ENCODE data around the gene EEFSEC. TPM values are rescaled to one million over a fixed set of nuclear protein-coding genes. Genes with fewer than 3 reads are reported as not detected.

EEFSEC gene
- total RNA-seq, 2 experiments from 2014 or later = 19.2 to 19.6 TPM

GRCh38 chr3:128195369-128195768 lies 42.1 kb downstream of the EEFSEC start:
- Mint-ChIP-seq H3K27ac (no peak overlapping the region), H3K4me3 (no peak overlapping the region), H3K4me1 (ENCODE audit: low read depth) (peaks cover 7% of the 10 kb centered on the region), H3K36me3 (ENCODE audit: low read depth) (no peaks in the 10 kb centered on the region), H3K9me3 (no peaks in the 10 kb centered on the region), H3K27me3 (no peaks in the 10 kb centered on the region)
- POLR2A ChIA-PET = no interaction called here
- no peak for ATAC-seq
- no peak for TF ChIP-seq CTCF (IDR thresholded peaks at IDR 0.05)
- CTCF ChIA-PET = no interaction called here
- intact Hi-C loops (cut with micrococcal nuclease) = no loop called here
- no peak for DNase-seq

DNA sequence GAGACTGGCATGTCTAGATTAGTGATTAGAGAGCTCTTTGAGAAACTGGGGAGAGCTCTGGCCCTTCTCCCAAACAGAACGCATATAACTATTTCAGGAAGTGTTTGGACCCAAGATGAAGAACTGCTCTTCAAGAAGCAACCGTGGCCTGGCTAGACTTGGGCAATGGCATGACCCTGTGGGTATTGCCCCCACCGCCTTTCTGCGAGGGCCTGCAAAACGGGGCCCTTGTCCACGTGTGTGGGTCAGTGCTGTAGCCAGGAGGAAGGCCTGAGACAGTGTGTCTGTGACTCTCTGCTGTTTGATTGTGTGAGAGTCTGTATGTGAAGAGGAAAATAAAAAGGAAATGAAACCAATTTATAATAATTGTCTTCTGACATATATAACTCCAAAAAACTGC lies 42.5 kb downstream of the EEFSEC start:
- POLR2A ChIA-PET = no interaction called here
- Mint-ChIP-seq H3K4me1 (ENCODE audit: low read depth) (peaks cover 10% of the 10 kb centered on the region), H3K27me3 (no peaks in the 10 kb centered on the region), H3K4me3 (no peak overlapping the region), H3K9me3 (no peaks in the 10 kb centered on the region), H3K36me3 (ENCODE audit: low read depth) (peaks cover 3% of the 10 kb centered on the region), H3K27ac (no peak overlapping the region)
- ATAC-seq = no peak
- CTCF ChIA-PET = no interaction called here
- intact Hi-C loops (cut with micrococcal nuclease) = no loop called here
- no peak for TF ChIP-seq CTCF (IDR thresholded peaks at IDR 0.05)
- DNase-seq = no peak

- CTCF ChIA-PET = no interaction called here
- Mint-ChIP-seq H3K9me3 (no peaks in the 10 kb centered on the region), H3K36me3 (ENCODE audit: low read depth) (peaks cover 3% of the 10 kb centered on the region), H3K4me1 (ENCODE audit: low read depth) (peaks cover 13% of the 10 kb centered on the region), H3K4me3 (no peak overlapping the region), H3K27ac (no peak overlapping the region), H3K27me3 (no peaks in the 10 kb centered on the region)
- ATAC-seq (no peak), DNase-seq (no peak)
- intact Hi-C loops (cut with micrococcal nuclease) = no loop called here
- POLR2A ChIA-PET = no interaction called here
- no peak for TF ChIP-seq CTCF (IDR thresholded peaks at IDR 0.05)
These were observed 43.4 kb downstream of the EEFSEC start for GRCh38 chr3:128196647-128197046.

DNA sequence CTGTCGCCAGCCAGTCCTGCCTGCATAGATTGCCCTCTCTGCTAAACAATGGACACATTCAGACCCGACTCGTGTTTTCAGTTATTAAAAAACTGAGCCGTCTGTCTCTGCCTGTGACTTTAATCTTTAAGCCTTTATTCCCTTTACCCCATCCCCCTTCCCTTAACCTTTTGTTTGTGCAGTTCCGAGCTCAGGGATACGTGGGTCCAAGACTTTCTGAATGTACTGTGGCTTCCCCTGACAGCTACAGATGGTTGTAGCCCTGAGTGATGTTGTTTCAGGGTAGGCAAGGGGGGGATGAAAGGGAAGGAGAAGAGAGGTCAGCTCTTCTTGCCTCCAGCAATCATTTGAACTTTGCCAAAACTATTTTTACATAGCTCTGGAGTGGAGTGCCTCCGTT lies 44.6 kb downstream of the EEFSEC start:
- POLR2A ChIA-PET = no interaction called here
- CTCF ChIA-PET = no interaction called here
- Mint-ChIP-seq H3K4me1 (ENCODE audit: low read depth) (peaks cover 13% of the 10 kb centered on the region), H3K36me3 (ENCODE audit: low read depth) (peaks cover 4% of the 10 kb centered on the region), H3K27ac (peak overlapping the region; percentile 28), H3K9me3 (no peaks in the 10 kb centered on the region), H3K4me3 (no peak overlapping the region), H3K27me3 (no peaks in the 10 kb centered on the region)
- no peak for ATAC-seq
- no peak for TF ChIP-seq CTCF (IDR thresholded peaks at IDR 0.05)
- intact Hi-C loops (cut with micrococcal nuclease) = no loop called here
- no peak for DNase-seq

GRCh38 chr3:128198313-128198712 lies 45.0 kb downstream of the EEFSEC start:
- intact Hi-C loops (cut with micrococcal nuclease) = no loop called here

More at GRCh38 chr3:128198313-128198712, 45.0 kb downstream of the EEFSEC start:
- H3K36me3 Mint-ChIP-seq (ENCODE audit: low read depth) = peaks cover 4% of the 10 kb centered on the region
- no peak for TF ChIP-seq CTCF (IDR thresholded peaks at IDR 0.05)
- H3K9me3 Mint-ChIP-seq = no peaks in the 10 kb centered on the region
- H3K27ac Mint-ChIP-seq = peak overlapping the region; percentile 28
- no peak overlapping the region for H3K4me3 Mint-ChIP-seq
- POLR2A ChIA-PET = no interaction called here
- no peaks in the 10 kb centered on the region for H3K27me3 Mint-ChIP-seq
- DNase-seq (no peak), ATAC-seq (no peak)
- peaks cover 13% of the 10 kb centered on the region for H3K4me1 Mint-ChIP-seq (ENCODE audit: low read depth)
- CTCF ChIA-PET = no interaction called here
